Bronchial epithelial cell (primary cell): Measurements from ENCODE around the gene SOST. TPM values are rescaled to one million over a fixed set of nuclear protein-coding genes. Genes with fewer than 3 reads are reported as not detected.
A peak's percentile ranks its signal among the peaks of the same experiment; 100 is the strongest.

Experiments
- DNase-seq: peaks from one replicate; pipeline ENCODE4 v3.0.0-alpha.2; 2010; ENCODE audit warnings: low read depth
- FAIRE-seq: peaks from 2 replicates; lab custom pipeline; 2011; peaks lifted over from hg19 to GRCh38; lab: Jason Lieb, UNC
- H3K27me3 ChIP-seq: 2 replicates; pipeline ENCODE4 v1.5.1; 2011; ENCODE audit warnings: low read length; ENCODE audit not compliant: control insufficient read depth, insufficient read depth
- H3K36me3 ChIP-seq: 2 replicates; pipeline ENCODE4 v1.5.1; 2011; ENCODE audit warnings: low read length; ENCODE audit not compliant: control insufficient read depth, insufficient read depth
- H3K4me3 ChIP-seq: 2 replicates; pipeline ENCODE4 v1.5.1; 2011; ENCODE audit warnings: mild to moderate bottlenecking, low read depth, low read length, control low read depth
- total RNA-seq: library from RNA; depleted of rRNA; stranded (reverse); fragments of >200 nt; gene quantifications from 2 replicates; pipeline ENCODE4 v1.2.1, GENCODE V29; 2014
- TF ChIP-seq, protein P1 (sequence below): IDR thresholded peaks from 2 replicates; pipeline ENCODE4 v1.5.1; 2011; ENCODE audit warnings: mild to moderate bottlenecking, moderate library complexity, low read length, control low read depth, inconsistent platforms; ENCODE audit not compliant: insufficient read depth, severe bottlenecking

SOST gene
- total RNA-seq, 1 donor from 2014 or later = not detected

DNA sequence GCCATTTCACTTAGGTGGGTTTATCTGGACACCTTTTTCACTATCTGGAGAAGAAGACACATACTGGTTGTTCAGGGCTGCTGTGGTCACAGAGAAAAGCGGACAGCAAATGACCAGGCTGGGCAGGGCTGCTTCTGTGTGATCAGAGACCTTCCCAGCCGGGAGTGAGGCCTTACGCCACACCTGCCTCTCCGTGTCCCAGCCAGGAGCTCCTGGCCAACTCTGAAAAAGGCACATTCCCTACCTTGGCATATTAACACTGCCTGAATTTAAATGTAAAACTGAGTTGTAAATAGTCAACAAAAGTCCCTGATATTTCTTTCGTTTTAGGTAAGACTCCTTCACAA lies 9.1 kb upstream of the SOST start:
- H3K27me3 ChIP-seq = no peaks in the 10 kb centered on the region
- peaks cover 7% of the 10 kb centered on the region for H3K36me3 ChIP-seq
- TF ChIP-seq, protein P1, sequence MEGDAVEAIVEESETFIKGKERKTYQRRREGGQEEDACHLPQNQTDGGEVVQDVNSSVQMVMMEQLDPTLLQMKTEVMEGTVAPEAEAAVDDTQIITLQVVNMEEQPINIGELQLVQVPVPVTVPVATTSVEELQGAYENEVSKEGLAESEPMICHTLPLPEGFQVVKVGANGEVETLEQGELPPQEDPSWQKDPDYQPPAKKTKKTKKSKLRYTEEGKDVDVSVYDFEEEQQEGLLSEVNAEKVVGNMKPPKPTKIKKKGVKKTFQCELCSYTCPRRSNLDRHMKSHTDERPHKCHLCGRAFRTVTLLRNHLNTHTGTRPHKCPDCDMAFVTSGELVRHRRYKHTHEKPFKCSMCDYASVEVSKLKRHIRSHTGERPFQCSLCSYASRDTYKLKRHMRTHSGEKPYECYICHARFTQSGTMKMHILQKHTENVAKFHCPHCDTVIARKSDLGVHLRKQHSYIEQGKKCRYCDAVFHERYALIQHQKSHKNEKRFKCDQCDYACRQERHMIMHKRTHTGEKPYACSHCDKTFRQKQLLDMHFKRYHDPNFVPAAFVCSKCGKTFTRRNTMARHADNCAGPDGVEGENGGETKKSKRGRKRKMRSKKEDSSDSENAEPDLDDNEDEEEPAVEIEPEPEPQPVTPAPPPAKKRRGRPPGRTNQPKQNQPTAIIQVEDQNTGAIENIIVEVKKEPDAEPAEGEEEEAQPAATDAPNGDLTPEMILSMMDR = no peak
- DNase-seq (no peak), FAIRE-seq (no peak)
- H3K4me3 ChIP-seq = no peak overlapping the region

DNA sequence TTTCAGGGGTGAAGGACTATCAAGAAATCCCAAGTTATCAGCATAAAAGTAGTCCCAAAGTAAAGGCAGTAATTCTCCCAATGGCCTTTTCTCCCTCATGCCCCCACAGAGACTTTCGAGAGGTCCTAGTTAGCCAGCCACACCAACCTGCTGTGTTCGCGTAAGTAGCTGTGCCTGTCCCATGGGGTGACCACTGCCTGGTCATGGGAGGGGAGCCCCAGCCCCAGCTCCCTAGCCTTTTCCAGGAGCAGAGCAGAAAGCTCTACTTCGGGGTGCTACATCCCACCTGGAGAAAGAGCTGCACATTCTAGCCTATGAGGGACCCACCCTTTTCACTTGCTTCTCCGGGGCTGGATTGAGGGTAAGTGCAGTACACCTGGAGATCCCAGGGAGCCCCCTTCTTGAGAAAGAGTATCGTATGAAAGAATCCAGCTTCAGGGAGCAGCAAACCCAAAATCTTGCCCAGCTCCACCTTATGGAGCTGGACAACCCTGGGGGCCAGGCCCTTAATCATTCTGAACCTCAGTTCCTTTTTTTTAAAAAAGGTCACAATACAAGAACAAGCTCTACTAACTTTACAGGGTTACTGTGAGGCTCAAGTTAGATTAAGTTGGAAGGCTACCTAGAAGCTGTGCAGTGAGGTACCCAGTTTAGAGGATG lies 8.6 kb upstream of the SOST start:
- Histone ChIP-seq H3K27me3 (no peaks in the 10 kb centered on the region), H3K36me3 (peaks cover 7% of the 10 kb centered on the region), H3K4me3 (no peak overlapping the region)
- TF ChIP-seq, protein P1 = no peak
- FAIRE-seq = no peak
- DNase-seq = no peak

DNA sequence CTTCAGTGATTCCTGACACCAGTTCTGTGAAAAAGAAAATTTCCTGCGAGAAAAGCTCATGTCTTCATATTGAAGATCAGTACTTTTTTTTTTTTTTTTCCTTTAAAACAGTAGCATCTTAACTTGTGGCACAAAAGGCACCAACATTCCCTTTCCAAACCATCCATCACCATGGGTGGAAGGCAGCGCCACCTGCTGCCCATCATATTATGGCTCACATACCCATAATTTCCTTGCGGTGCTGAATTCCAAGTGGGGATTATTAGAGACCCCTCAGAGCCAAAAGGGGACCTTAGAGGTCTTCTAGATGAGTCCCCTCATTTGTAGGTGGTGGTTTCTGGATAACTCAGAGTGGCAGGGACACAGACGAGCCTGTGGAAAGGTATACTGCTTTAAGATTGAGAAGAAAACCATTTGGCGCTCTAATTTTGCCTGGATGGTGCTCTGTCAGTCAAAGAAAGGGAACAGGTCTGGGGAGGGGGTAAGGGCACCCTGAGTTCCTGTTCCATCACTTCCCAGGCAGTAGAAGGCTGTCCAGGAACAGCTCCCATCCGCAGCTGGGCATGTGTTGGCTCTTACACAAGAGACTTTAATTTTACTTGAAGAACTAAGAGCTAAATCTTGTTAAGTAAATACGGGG lies 7.9 kb upstream of the SOST start:
- TF ChIP-seq, protein P1 = peak; percentile 67
- Histone ChIP-seq H3K36me3 (peaks cover 7% of the 10 kb centered on the region), H3K4me3 (no peak overlapping the region), H3K27me3 (no peaks in the 10 kb centered on the region)
- FAIRE-seq (no peak), DNase-seq (peak; percentile 25)

DNA sequence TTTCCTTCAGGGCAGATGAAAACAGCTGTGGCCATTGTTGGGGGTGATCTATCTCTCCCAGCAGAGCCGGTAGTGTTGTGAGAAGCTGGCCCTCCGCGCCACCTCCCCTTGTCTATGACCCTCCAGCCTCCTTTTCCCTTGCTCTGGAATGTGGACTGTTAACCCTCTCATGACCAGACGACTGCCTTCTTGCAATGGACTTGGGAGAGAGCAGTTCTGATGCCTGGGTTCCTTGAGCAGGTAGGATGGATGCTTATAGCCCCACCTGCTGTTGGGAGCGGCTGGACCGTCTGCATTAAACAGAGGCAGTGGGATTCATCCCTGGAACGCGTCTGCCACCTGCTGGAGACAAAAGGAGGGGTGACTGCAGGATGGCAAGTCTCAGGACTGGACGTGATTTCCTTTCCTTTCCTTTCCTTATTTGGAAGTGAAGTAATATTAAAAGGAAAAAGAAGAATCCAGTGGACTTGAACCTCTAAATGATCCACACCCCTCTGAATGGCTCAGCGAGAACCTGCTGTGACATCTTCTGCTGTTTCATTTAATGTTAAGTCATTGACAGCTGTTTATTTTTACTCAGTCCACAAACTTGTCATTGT lies 1.8 kb upstream of the SOST start:
- DNase-seq = peak; percentile 90
- Histone ChIP-seq H3K27me3 (peaks cover 9% of the 10 kb centered on the region), H3K4me3 (no peak overlapping the region), H3K36me3 (no peaks in the 10 kb centered on the region)
- TF ChIP-seq, protein P1 = peak; percentile 97
- peak; percentile 95 for FAIRE-seq

DNA sequence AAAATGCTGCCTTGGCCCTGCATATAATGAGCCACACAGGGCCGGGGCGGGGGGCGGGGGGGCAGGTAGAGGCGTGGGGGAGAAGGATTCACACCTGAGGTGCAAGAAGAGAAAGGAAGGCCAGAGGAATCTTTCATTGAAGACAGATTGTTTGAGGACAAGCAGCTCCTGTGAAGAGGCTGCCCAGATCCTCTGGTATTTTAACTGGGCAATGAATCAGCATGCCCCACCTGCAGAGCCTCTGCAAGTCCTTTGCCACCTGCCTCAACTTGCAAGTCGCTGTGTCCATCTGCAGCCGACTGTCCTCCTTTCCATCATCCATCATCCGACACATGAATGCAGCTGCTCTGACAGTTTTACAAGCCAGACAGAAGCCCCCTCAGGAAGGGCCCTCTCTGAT lies 1.2 kb upstream of the SOST start:
- Histone ChIP-seq H3K36me3 (no peaks in the 10 kb centered on the region), H3K4me3 (no peak overlapping the region), H3K27me3 (peaks cover 10% of the 10 kb centered on the region)
- FAIRE-seq = no peak
- peak; percentile 72 for DNase-seq
- TF ChIP-seq, protein P1 = no peak
